ENCODE data around the gene FSIP1.

Gene FSIP1

DNA sequence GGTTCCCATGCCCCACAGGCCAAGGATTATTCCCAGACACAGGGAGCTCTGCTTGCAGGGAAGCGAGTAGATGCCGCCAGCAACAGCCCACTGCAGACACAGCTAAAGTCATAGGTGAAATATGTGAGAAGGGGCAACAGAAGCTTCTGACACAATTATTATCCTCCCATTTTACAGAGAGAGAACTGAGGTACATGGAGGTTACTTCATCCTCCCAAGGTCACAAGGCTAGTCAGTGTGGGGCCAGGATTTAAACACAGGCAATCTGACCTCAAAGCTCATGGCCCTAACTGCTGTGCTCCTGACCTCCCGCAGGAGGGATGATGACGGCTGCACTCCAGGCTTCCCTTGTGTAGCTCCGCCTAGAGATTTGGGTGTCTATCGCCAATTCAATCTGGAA lies 15.7 kb upstream of the FSIP1 start:
- no peak overlapping the region for H4K91ac ChIP-seq (ENCODE audit: low read depth, low read length)
- peaks cover 3% of the 10 kb centered on the region for H3K9me3 ChIP-seq (ENCODE audit: insufficient read depth, low read depth, low read length)
- no peak overlapping the region for H3K14ac ChIP-seq (ENCODE audit: low read length)
- H4K8ac ChIP-seq (ENCODE audit: low read depth, low read length) = no peak overlapping the region
- no peaks in the 10 kb centered on the region for H3K27me3 ChIP-seq (ENCODE audit: insufficient read depth, low read length)
- no peak overlapping the region for H2BK120ac ChIP-seq (ENCODE audit: insufficient read depth, low read length, poor library complexity)
- H3K9ac ChIP-seq (ENCODE audit: low read length) = no peak overlapping the region
- H2AK5ac ChIP-seq (ENCODE audit: low read length) = no peak overlapping the region
- H2BK12ac ChIP-seq (ENCODE audit: low read length) = no peak overlapping the region
- H3K4me1 ChIP-seq (ENCODE audit: control insufficient read depth in 1 of 2, insufficient read depth in 2 of 2, low read length in 2 of 2) = no peaks in the 10 kb centered on the region
- no peak overlapping the region for H3K4me2 ChIP-seq (ENCODE audit: low read length)
- no peak overlapping the region for H4K12ac ChIP-seq (ENCODE audit: low read depth, low read length)
- H3K4me3 ChIP-seq (ENCODE audit: low read depth, low read length) = peak overlapping the region; percentile 11
- no peaks in the 10 kb centered on the region for H3K79me2 ChIP-seq (ENCODE audit: control insufficient read depth, insufficient read depth, low read length, poor library complexity)
- DNase-seq = no peak
- H2AFZ ChIP-seq (ENCODE audit: insufficient read depth, low read length, poor library complexity) = no peak overlapping the region
- H3K36me3 ChIP-seq (ENCODE audit: control insufficient read depth in 1 of 2, insufficient read depth in 2 of 2, low read length in 2 of 2) = no peaks in the 10 kb centered on the region
- H3K4ac ChIP-seq (ENCODE audit: low read depth, low read length) = no peak overlapping the region
- H3K27ac ChIP-seq (ENCODE audit: low read depth, low read length) = no peak overlapping the region
- H3K79me1 ChIP-seq (ENCODE audit: low read length) = no peaks in the 10 kb centered on the region
- H3K23ac ChIP-seq (ENCODE audit: low read length) = no peak overlapping the region
- WGBS (ENCODE audit: extremely low coverage, insufficient coverage, insufficient read length) = no CpG with 5 or more reads among the region's 6 CpGs
- no peak overlapping the region for H3K18ac ChIP-seq (ENCODE audit: low read length)
- no peak overlapping the region for H2BK5ac ChIP-seq (ENCODE audit: low read depth, low read length, poor library complexity)

DNA sequence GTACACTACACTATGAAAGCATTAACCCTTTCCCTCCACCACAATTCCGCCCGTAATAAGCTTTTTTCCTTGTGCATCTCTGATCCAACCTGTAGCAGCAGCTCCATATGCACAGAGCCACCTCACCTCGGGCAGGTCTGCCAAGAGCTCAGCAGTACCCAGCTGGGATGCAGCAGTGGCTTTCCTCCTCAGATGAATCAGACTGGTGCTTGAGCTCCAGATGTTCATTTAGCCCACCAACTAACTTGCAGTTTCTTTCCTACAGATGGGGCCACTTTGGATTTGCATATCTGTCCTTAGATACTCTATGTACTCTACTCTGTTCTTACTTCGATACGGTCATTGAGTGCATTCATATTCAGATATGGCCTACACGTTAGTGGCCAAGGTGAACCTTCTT lies 14.8 kb upstream of the FSIP1 start:
- Histone ChIP-seq H3K4ac (ENCODE audit: low read depth, low read length) (no peak overlapping the region), H3K79me2 (ENCODE audit: control insufficient read depth, insufficient read depth, low read length, poor library complexity) (no peaks in the 10 kb centered on the region), H3K23ac (ENCODE audit: low read length) (no peak overlapping the region), H3K36me3 (ENCODE audit: control insufficient read depth in 1 of 2, insufficient read depth in 2 of 2, low read length in 2 of 2) (no peaks in the 10 kb centered on the region), H4K91ac (ENCODE audit: low read depth, low read length) (no peak overlapping the region), H3K9me3 (ENCODE audit: insufficient read depth, low read depth, low read length) (peaks cover 3% of the 10 kb centered on the region), H3K79me1 (ENCODE audit: low read length) (no peaks in the 10 kb centered on the region), H3K9ac (ENCODE audit: low read length) (no peak overlapping the region), H3K27ac (ENCODE audit: low read depth, low read length) (no peak overlapping the region), H2AK5ac (ENCODE audit: low read length) (no peak overlapping the region), H3K4me3 (ENCODE audit: low read depth, low read length) (no peak overlapping the region), H2BK12ac (ENCODE audit: low read length) (no peak overlapping the region), H4K12ac (ENCODE audit: low read depth, low read length) (no peak overlapping the region), H3K14ac (ENCODE audit: low read length) (no peak overlapping the region), H3K27me3 (ENCODE audit: insufficient read depth, low read length) (no peaks in the 10 kb centered on the region), H2AFZ (ENCODE audit: insufficient read depth, low read length, poor library complexity) (no peak overlapping the region), H3K4me1 (ENCODE audit: control insufficient read depth in 1 of 2, insufficient read depth in 2 of 2, low read length in 2 of 2) (no peaks in the 10 kb centered on the region), H2BK5ac (ENCODE audit: low read depth, low read length, poor library complexity) (no peak overlapping the region), H3K18ac (ENCODE audit: low read length) (no peak overlapping the region), H3K4me2 (ENCODE audit: low read length) (no peak overlapping the region), H4K8ac (ENCODE audit: low read depth, low read length) (no peak overlapping the region), H2BK120ac (ENCODE audit: insufficient read depth, low read length, poor library complexity) (no peak overlapping the region)
- DNase-seq = no peak
- WGBS (ENCODE audit: extremely low coverage, insufficient coverage, insufficient read length) = no CpG with 5 or more reads among the region's 6 CpGs

DNA sequence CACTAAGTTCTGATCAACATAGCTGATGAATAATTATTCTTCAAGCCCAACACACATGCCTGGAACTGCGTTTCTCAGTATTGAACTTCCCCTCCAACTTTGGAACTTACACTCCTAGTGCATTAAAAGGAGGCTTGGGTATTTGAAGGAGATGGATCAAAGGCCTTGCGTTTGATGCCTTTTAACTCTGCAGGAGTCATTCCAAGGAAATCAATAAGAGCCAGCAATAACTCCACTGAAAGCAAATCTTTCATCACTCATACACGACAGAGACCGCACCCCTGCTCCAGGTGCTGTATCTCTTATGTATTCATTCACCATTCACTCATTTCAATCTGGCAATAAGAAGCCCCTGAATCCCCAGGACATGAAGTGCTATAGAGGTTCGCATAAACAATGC lies 14.0 kb upstream of the FSIP1 start:
- Histone ChIP-seq H4K8ac (ENCODE audit: low read depth, low read length) (no peak overlapping the region), H2BK12ac (ENCODE audit: low read length) (no peak overlapping the region), H4K12ac (ENCODE audit: low read depth, low read length) (no peak overlapping the region), H3K4ac (ENCODE audit: low read depth, low read length) (no peak overlapping the region), H3K18ac (ENCODE audit: low read length) (no peak overlapping the region), H3K4me3 (ENCODE audit: low read depth, low read length) (no peak overlapping the region), H3K79me2 (ENCODE audit: control insufficient read depth, insufficient read depth, low read length, poor library complexity) (no peaks in the 10 kb centered on the region), H2BK120ac (ENCODE audit: insufficient read depth, low read length, poor library complexity) (no peak overlapping the region), H3K4me1 (ENCODE audit: control insufficient read depth in 1 of 2, insufficient read depth in 2 of 2, low read length in 2 of 2) (no peaks in the 10 kb centered on the region), H3K27me3 (ENCODE audit: insufficient read depth, low read length) (no peaks in the 10 kb centered on the region), H3K4me2 (ENCODE audit: low read length) (no peak overlapping the region), H2AK5ac (ENCODE audit: low read length) (no peak overlapping the region), H3K14ac (ENCODE audit: low read length) (no peak overlapping the region), H3K36me3 (ENCODE audit: control insufficient read depth in 1 of 2, insufficient read depth in 2 of 2, low read length in 2 of 2) (no peaks in the 10 kb centered on the region), H3K27ac (ENCODE audit: low read depth, low read length) (no peak overlapping the region), H3K9me3 (ENCODE audit: insufficient read depth, low read depth, low read length) (peaks cover 1% of the 10 kb centered on the region), H3K9ac (ENCODE audit: low read length) (no peak overlapping the region), H4K91ac (ENCODE audit: low read depth, low read length) (no peak overlapping the region), H3K23ac (ENCODE audit: low read length) (no peak overlapping the region), H2BK5ac (ENCODE audit: low read depth, low read length, poor library complexity) (no peak overlapping the region), H2AFZ (ENCODE audit: insufficient read depth, low read length, poor library complexity) (no peak overlapping the region), H3K79me1 (ENCODE audit: low read length) (no peaks in the 10 kb centered on the region)
- WGBS (ENCODE audit: extremely low coverage, insufficient coverage, insufficient read length) = no CpG with 5 or more reads among the region's 5 CpGs
- no peak for DNase-seq

DNA sequence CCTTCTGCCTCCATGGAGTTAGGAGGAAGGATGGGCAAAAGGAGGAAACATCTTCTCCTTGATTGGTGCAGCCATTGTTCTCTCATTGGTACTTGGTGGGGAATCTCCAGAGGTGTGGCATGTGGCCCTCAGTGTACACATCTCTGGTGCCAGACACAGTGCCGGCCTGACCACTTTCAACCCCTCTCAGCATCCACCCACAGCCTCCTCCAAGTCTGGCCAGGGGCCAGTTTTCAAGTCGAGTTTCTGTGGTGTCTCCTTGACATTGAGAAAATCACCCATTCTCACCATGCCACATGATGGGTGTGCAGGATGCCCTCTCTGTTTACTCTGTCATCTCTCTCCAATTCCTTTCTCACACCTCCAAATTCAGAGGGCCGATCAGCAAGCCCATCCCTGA lies 12.8 kb upstream of the FSIP1 start:
- Histone ChIP-seq H3K36me3 (ENCODE audit: control insufficient read depth in 1 of 2, insufficient read depth in 2 of 2, low read length in 2 of 2) (no peaks in the 10 kb centered on the region), H3K27ac (ENCODE audit: low read depth, low read length) (no peak overlapping the region), H3K23ac (ENCODE audit: low read length) (no peak overlapping the region), H4K91ac (ENCODE audit: low read depth, low read length) (no peak overlapping the region), H3K9ac (ENCODE audit: low read length) (no peak overlapping the region), H2BK5ac (ENCODE audit: low read depth, low read length, poor library complexity) (no peak overlapping the region), H3K79me2 (ENCODE audit: control insufficient read depth, insufficient read depth, low read length, poor library complexity) (no peaks in the 10 kb centered on the region), H3K4me2 (ENCODE audit: low read length) (no peak overlapping the region), H4K8ac (ENCODE audit: low read depth, low read length) (no peak overlapping the region), H3K18ac (ENCODE audit: low read length) (no peak overlapping the region), H2AFZ (ENCODE audit: insufficient read depth, low read length, poor library complexity) (no peak overlapping the region), H3K4me1 (ENCODE audit: control insufficient read depth in 1 of 2, insufficient read depth in 2 of 2, low read length in 2 of 2) (no peaks in the 10 kb centered on the region), H2AK5ac (ENCODE audit: low read length) (no peak overlapping the region), H4K12ac (ENCODE audit: low read depth, low read length) (no peak overlapping the region), H2BK12ac (ENCODE audit: low read length) (no peak overlapping the region), H2BK120ac (ENCODE audit: insufficient read depth, low read length, poor library complexity) (no peak overlapping the region), H3K4ac (ENCODE audit: low read depth, low read length) (no peak overlapping the region), H3K4me3 (ENCODE audit: low read depth, low read length) (no peak overlapping the region), H3K9me3 (ENCODE audit: insufficient read depth, low read depth, low read length) (no peaks in the 10 kb centered on the region), H3K14ac (ENCODE audit: low read length) (no peak overlapping the region), H3K27me3 (ENCODE audit: insufficient read depth, low read length) (no peaks in the 10 kb centered on the region), H3K79me1 (ENCODE audit: low read length) (no peaks in the 10 kb centered on the region)
- WGBS (ENCODE audit: extremely low coverage, insufficient coverage, insufficient read length) = no CpG with 5 or more reads among the region's 3 CpGs
- DNase-seq = no peak
